Measurements from ENCODE around the gene GTF2E1.

DNA sequence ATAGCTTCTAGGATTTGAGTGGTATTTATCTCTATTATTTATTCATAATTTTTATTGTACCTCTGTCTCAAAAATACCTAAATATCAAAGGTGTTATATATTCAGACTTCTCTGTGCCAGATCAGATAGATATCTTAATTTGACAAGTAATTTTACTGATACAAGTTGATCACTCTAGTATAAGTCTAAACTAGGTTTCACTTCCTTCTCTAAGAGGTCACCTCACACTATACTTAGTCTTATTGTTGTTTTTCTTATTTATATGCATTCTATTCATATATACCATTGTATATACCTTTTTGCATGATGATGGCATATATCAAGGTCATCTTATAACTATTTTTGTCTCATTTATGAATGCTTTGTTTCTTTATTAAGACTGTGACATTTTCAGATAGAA is 34.1 kb upstream of the GTF2E1 start:
- TF ChIP-seq ZNF274 (IDR thresholded peaks at IDR 0.05; ENCODE audit: low read depth, low read length) (no peak), POLR2A (IDR thresholded peaks at IDR 0.05; ENCODE audit: borderline replicate concordance, extremely low read depth, insufficient read depth, insufficient read length) (no peak), CBX3 (IDR thresholded peaks at IDR 0.05; ENCODE audit: low read depth) (no peak), JUND (IDR thresholded peaks at IDR 0.05) (no peak), FOSL1 (IDR thresholded peaks at IDR 0.05; ENCODE audit: low read depth) (no peak), POLR2AphosphoS5 (IDR thresholded peaks at IDR 0.05; ENCODE audit: low read depth, low read length) (no peak)
- TF ChIP-seq, protein P1, sequence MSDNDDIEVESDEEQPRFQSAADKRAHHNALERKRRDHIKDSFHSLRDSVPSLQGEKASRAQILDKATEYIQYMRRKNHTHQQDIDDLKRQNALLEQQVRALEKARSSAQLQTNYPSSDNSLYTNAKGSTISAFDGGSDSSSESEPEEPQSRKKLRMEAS (IDR thresholded peaks at IDR 0.05), result no peak
- TF ChIP-seq, protein P2, sequence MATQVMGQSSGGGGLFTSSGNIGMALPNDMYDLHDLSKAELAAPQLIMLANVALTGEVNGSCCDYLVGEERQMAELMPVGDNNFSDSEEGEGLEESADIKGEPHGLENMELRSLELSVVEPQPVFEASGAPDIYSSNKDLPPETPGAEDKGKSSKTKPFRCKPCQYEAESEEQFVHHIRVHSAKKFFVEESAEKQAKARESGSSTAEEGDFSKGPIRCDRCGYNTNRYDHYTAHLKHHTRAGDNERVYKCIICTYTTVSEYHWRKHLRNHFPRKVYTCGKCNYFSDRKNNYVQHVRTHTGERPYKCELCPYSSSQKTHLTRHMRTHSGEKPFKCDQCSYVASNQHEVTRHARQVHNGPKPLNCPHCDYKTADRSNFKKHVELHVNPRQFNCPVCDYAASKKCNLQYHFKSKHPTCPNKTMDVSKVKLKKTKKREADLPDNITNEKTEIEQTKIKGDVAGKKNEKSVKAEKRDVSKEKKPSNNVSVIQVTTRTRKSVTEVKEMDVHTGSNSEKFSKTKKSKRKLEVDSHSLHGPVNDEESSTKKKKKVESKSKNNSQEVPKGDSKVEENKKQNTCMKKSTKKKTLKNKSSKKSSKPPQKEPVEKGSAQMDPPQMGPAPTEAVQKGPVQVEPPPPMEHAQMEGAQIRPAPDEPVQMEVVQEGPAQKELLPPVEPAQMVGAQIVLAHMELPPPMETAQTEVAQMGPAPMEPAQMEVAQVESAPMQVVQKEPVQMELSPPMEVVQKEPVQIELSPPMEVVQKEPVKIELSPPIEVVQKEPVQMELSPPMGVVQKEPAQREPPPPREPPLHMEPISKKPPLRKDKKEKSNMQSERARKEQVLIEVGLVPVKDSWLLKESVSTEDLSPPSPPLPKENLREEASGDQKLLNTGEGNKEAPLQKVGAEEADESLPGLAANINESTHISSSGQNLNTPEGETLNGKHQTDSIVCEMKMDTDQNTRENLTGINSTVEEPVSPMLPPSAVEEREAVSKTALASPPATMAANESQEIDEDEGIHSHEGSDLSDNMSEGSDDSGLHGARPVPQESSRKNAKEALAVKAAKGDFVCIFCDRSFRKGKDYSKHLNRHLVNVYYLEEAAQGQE (IDR thresholded peaks at IDR 0.05; ENCODE audit: low read depth), result no peak
- TF ChIP-seq, protein P3, sequence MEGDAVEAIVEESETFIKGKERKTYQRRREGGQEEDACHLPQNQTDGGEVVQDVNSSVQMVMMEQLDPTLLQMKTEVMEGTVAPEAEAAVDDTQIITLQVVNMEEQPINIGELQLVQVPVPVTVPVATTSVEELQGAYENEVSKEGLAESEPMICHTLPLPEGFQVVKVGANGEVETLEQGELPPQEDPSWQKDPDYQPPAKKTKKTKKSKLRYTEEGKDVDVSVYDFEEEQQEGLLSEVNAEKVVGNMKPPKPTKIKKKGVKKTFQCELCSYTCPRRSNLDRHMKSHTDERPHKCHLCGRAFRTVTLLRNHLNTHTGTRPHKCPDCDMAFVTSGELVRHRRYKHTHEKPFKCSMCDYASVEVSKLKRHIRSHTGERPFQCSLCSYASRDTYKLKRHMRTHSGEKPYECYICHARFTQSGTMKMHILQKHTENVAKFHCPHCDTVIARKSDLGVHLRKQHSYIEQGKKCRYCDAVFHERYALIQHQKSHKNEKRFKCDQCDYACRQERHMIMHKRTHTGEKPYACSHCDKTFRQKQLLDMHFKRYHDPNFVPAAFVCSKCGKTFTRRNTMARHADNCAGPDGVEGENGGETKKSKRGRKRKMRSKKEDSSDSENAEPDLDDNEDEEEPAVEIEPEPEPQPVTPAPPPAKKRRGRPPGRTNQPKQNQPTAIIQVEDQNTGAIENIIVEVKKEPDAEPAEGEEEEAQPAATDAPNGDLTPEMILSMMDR (IDR thresholded peaks at IDR 0.05 in 2 of 3, conservative IDR thresholded peaks at IDR 0.05 in 1 of 3; ENCODE audit: borderline replicate concordance in 1 of 3, insufficient read depth in 1 of 3, low read depth in 2 of 3, low read length in 2 of 3), result no peak
